ENCODE data around the gene MMP10. TPM values are rescaled to one million over a fixed set of nuclear protein-coding genes. Genes with fewer than 3 reads are reported as not detected.

Gene MMP10
- total RNA-seq, 3 donors from 2014 or later, result 0.42 TPM; not detected in 2

GRCh38 chr11:102724904-102725500 lies 55.4 kb downstream of the MMP10 start, which contains the start of gene MMP8:
Gene MMP8 (minus strand): TSS chr11:102724954. CDS start chr11:102724855, 99 bp downstream.
- DNase-seq (no peak), ATAC-seq (no peak)
- peaks cover 3% of the 10 kb centered on the region for H3K27me3 Mint-ChIP-seq (ENCODE audit: low read depth)
- no peak within 1 kb of the TSS for H3K4me3 Mint-ChIP-seq
- H3K4me1 Mint-ChIP-seq (ENCODE audit: low read depth), result no peaks in the 10 kb centered on the region
- no peaks in the 10 kb centered on the region for H3K36me3 Mint-ChIP-seq (ENCODE audit: insufficient read depth)
- H3K9me3 Mint-ChIP-seq, result peaks cover 3% of the 10 kb centered on the region

- Mint-ChIP-seq H3K27me3 (ENCODE audit: low read depth) (peaks cover 6% of the 10 kb centered on the region), H3K4me1 (ENCODE audit: low read depth) (no peaks in the 10 kb centered on the region), H3K36me3 (ENCODE audit: insufficient read depth) (no peaks in the 10 kb centered on the region), H3K4me3 (no peak overlapping the region), H3K9me3 (peaks cover 3% of the 10 kb centered on the region)
- ATAC-seq, result no peak
- DNase-seq, result no peak
These were observed 57.6 kb downstream of the MMP10 start for GRCh38 chr11:102722821-102723220.

Other genes starting within 250 kb of the MMP10 start
- gene MMP7, start 249.9 kb downstream of the MMP10 start, total RNA-seq, result under 1 TPM; 0.19 to 0.53 (median 0.47) TPM
- not detected for gene MMP20, start 155.3 kb downstream of the MMP10 start, total RNA-seq
- not detected for gene MMP27, start 74.9 kb downstream of the MMP10 start, total RNA-seq
- not detected for gene MMP8, start 55.7 kb downstream of the MMP10 start, total RNA-seq
- not detected for gene MMP1, start 17.5 kb upstream of the MMP10 start, total RNA-seq
- gene MMP3, start 63.0 kb upstream of the MMP10 start, total RNA-seq, result not detected
- not detected for gene MMP12, start 94.4 kb upstream of the MMP10 start, total RNA-seq
- gene MMP13, start 175.1 kb upstream of the MMP10 start, total RNA-seq, result not detected